Fibroblast of villous mesenchyme (primary cell): Measurements from ENCODE around the gene CHRM2. TPM values are rescaled to one million over a fixed set of nuclear protein-coding genes. Genes with fewer than 3 reads are reported as not detected.
"Not testable (repeated sequence)": the region's sequence is repeated elsewhere in the genome, so short reads cannot be mapped to it uniquely, and the experiment has no call there.

Source experiments
- DNase-seq: peaks from one replicate; pipeline ENCODE4 v3.0.0-alpha.2; 2010; ENCODE audit warnings: low read depth
- H3K4me3 ChIP-seq: 2 replicates; pipeline ENCODE4 v1.5.1; 2011; ENCODE audit warnings: low read depth, mild to moderate bottlenecking, low read length
- CTCF ChIP-seq: IDR thresholded peaks from 2 replicates; pipeline ENCODE4 v1.5.1; 2012; ENCODE audit warnings: low read depth, mild to moderate bottlenecking, low read length; ENCODE audit not compliant: insufficient read depth
- total RNA-seq: library from RNA; depleted of rRNA; stranded (reverse); fragments of >200 nt; gene quantifications from 2 replicates; pipeline ENCODE4 v1.2.3, GENCODE V29; 2012

CHRM2 gene
- total RNA-seq, result 28.9 and 74.4 TPM in 2 replicates

DNA sequence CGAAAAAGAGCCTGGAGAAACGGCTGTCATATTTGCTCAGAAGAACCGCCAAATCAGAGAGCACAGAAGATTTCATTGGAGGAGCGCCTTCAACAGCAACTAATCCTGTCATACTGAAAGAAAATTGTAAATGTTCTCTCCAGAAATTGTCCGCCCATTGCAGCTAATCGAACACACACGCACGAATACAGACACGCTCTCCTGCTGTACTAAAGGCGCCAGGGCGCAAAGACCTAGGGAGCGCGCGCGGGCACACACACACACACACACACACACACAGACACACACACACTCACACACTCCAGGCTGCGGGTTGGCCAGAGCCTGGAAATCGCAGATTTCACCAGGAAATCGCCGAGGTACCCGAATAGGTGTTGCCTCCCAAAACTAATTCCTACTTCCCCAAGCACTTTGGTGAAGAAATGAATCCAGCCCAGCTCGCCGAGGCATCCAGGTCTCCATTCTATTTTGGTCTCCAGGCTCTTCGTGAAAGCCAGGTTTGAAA is at the start of gene CHRM2:
Gene CHRM2, plus strand, starts transcription at position 157 of the 505 bp plus-strand sequence. CDS start 146,214 bp downstream, outside the sequence.
- H3K4me3 ChIP-seq, result peak within 1 kb of the TSS; percentile 71
- TF ChIP-seq CTCF, result no peak
- peak; percentile 50 for DNase-seq

DNA sequence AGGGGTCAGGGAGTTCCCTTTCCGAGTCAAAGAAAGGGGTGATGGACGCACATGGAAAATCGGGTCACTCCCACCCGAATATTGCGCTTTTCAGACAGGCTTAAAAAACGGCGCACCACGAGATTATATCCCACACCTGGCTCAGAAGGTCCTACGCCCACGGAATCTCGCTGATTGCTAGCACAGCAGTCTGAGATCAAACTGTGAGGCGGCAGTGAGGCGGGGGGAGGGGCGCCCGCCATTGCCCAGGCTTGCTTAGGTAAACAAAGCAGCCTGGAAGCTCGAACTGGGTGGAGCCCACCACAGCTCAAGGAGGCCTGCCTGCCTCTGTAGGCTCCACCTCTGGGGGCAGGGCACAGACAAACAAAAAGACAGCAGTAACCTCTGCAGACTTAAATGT is 37.1 kb upstream of the CHRM2 start:
- DNase-seq, result not testable (repeated sequence)

DNA sequence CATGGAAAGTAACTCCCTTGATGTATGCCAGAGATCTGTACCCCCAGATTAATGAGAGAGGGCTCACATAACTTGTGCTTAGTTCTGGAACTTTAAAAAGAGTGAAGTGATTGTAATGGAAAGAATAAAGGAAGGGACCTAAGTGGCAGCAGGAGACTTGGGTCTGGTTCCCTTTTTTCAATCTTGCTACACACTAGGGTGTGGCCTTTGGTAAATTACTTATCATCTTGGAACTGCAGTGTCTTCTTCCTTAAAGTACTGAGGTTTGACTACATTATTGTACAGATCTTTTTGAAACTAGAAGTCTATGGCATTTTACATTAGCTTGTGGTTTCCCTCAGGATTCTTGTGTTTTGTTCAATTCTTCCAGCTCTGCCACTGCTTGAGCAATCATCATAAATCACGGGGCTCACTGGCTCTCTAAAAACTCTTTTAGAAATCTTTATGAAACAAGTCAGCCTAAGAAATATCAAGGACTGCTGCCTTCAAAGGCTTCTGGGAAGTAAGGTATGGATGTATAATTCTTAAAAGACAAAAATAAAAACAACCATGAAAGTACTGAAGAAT is 22.5 kb upstream of the CHRM2 start:
- H3K4me3 ChIP-seq, result no peak overlapping the region
- DNase-seq, result peak; percentile 67
- no peak for TF ChIP-seq CTCF

More for the DNA sequence above, 37.1 kb upstream of the CHRM2 start:
- H3K4me3 ChIP-seq, result not testable (repeated sequence)

- no peak for DNase-seq
- no peak for TF ChIP-seq CTCF
These were observed 20.6 kb upstream of the CHRM2 start for GRCh38 chr7:136847858-136848257.

DNA sequence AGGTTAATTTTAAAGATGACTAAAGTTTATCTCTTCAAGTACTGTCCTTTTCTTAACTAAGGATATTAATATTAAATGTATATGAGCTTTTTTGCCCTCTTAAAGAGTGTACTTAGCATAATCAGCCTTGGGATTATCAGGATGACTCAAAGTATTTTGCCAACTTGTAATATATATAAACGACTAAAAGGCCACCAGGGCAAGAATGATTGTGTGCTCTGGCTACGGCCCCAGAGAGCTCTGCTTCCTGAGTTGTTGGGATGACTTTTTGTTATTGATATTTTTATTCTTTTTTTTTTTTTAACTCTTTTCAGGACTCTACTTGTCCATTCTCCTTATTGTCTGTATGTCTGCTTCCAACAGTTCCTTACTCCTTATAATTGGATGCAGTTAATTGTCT is 14.8 kb upstream of the CHRM2 start:
- no peak for DNase-seq
- TF ChIP-seq CTCF, result no peak
- no peak overlapping the region for H3K4me3 ChIP-seq

More at GRCh38 chr7:136847858-136848257, 20.6 kb upstream of the CHRM2 start:
- no peak overlapping the region for H3K4me3 ChIP-seq

DNA sequence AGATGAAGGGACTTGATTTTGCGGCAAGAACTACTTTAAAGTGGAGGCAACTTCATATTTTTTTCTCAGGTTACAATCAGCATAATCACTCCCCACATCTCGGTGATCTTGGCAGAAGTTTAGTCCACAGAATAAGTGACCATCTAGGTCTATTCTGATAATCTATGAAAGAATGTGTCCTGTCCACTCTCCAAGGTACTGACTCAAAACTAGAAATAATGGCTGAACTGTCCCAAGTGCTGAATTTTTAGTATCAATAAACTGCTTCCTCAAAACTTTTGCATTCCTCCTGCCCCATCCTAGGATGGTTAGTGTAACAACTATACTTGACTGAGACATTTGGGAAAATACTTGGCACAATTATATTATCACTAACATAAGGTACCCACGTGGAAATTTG is 10.9 kb upstream of the CHRM2 start:
- DNase-seq, result peak; percentile 47
- H3K4me3 ChIP-seq, result no peak overlapping the region

DNA sequence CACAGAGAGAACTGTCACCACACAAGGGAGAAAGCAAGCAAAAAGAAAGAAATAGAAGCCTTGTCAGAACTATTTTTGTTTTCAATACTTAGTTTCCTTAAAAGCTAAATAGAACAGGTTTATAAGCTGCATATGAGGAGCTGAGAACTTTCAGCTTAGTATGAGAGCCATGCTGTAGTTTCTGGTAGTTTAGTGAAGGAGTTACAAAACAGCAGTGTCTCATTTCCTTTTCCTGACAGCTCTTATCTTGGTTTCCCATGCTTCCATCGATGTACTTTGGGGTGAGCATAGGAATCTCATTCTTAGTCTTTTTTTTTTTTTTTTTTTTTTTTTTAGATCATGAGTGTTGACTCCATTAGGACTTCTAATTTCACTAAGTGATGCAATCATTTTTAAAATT is 8.6 kb upstream of the CHRM2 start:
- no peak overlapping the region for H3K4me3 ChIP-seq
- peak; percentile 52 for DNase-seq
- no peak for TF ChIP-seq CTCF

More for the DNA sequence above, 10.9 kb upstream of the CHRM2 start:
- TF ChIP-seq CTCF, result no peak
